Ovary (tissue), 9 donors: Measurements from ENCODE around the gene CCDC71L. TPM values are rescaled to one million over a fixed set of nuclear protein-coding genes. Genes with fewer than 3 reads are reported as not detected.
"Not testable (repeated sequence)": the region's sequence is repeated elsewhere in the genome, so short reads cannot be mapped to it uniquely, and the experiment has no call there.

Source experiments
- DNase-seq, 5 donors: peaks; one replicate each; pipeline ENCODE4 v3.0.0-alpha.2; 2019 to 2020
- H3K27ac ChIP-seq, 2 donors: fragments of 200-600 bp; one replicate each; pipeline versions ENCODE4 v1.5.1 to v1.8.0; 2019 to 2022
- H3K27me3 ChIP-seq: fragments of 200-600 bp; one replicate; pipeline ENCODE4 v1.8.0; 2022
- H3K36me3 ChIP-seq: fragments of 200-600 bp; sonication (generic); one replicate; pipeline ENCODE4 v1.5.1; 2019
- H3K4me1 ChIP-seq: one replicate; pipeline ENCODE4 v1.8.1; 2013; ENCODE audit warnings: mild to moderate bottlenecking, moderate library complexity; ENCODE audit not compliant: insufficient read depth
- H3K4me3 ChIP-seq: fragments of 200-600 bp; sonication (generic); one replicate; pipeline ENCODE4 v1.5.1; 2017
- H3K9me3 ChIP-seq, 2 donors: fragments of 200-600 bp in 1 of 2; sonication (generic) in 1 of 2; one replicate each; pipeline versions ENCODE4 v1.5.1 to v1.8.1; 2013 to 2019; ENCODE audit warnings: mild to moderate bottlenecking in 1 of 2, moderate library complexity in 1 of 2
- CTCF ChIP-seq, 3 donors: fragments of 450-650 bp in 2 of 3; fragments of 200-600 bp in 1 of 3; IDR thresholded peaks; one replicate each; pipeline versions ENCODE4 v1.5.1 to v1.8.0; 2016 to 2022; ENCODE audit warnings: antibody characterized with exemption in 3 of 3, mild to moderate bottlenecking in 1 of 3
- EP300 ChIP-seq: sonication (generic); formaldehyde crosslinking; IDR thresholded peaks from one replicate; pipeline ENCODE4 v1.6.1; 2017; ENCODE audit warnings: antibody characterized with exemption
- POLR2A ChIP-seq: fragments of 450-650 bp; IDR thresholded peaks from one replicate; pipeline ENCODE4 v1.6.1; 2017; ENCODE audit warnings: antibody characterized with exemption, mild to moderate bottlenecking, moderate library complexity
- WGBS, 3 donors: extraction: QIAGEN DNeasy Blood & Tissue Kit in 1 of 3; methylation state at CpG; one replicate each; pipeline versions ENCODE4 v1.1.5 to v1.1.7; 2013 to 2017; 5-methylcytosine and 5-hydroxymethylcytosine counted together
- intact Hi-C, 4 donors: fragments of 100-400 bp; cut with DNase I; formaldehyde crosslinking; loops; one replicate each; pipeline versions ENCODE4 v1.11.0 to v1.15.1; 2022 to 2023
- polyA plus RNA-seq, 2 donors: library from polyadenylated mRNA; stranded (reverse); fragments of 200-250 nt in 1 of 2; fragments of 350-450 nt in 1 of 2; fragmentation: Illumina TruSeq in 1 of 2; extraction: RNeasy Lipid Tissue Mini Kit (QIAGEN cat#74804) in 1 of 2; gene quantifications; one replicate each; pipeline ENCODE4 v1.2.3, GENCODE V29; 2013 to 2014
- total RNA-seq, 7 donors: library from RNA; depleted of rRNA in 2 of 7; stranded (reverse); fragments of >200 nt in 2 of 7; fragmentation: NEBNext Ultra II Directional in 3 of 7; extraction: Animal tissue kit (Norgen Biotek cat#: 25700) in 3 of 7; gene quantifications; one replicate each; pipeline versions ENCODE4 v1.1.0 to v1.2.4, GENCODE V29; 2016 to 2023
- donor health status: DM: no; HTN: no; CAD: no; lungs with moderate emphysema.
- donor health status: DM: no; HTN: no; CAD: no.
- donor health status: Bipolar disorder and iron deficiency.
- donor health status: DM: yes; HTN: yes; CAD: no.
- donor health status: DM: no; HTN: no; CAD: no.
- donor health status: DM: yes; HTN: yes; CAD: no.

CCDC71L gene
- total and polyA plus RNA-seq, 9 donors = 9.9 to 77.1 (median 18.5) TPM

GRCh38 chr7:106678795-106679152 is 17.8 kb upstream of the CCDC71L start:
- no peaks in the 10 kb centered on the region for H3K9me3 ChIP-seq
- DNase-seq = no peak
- H3K4me3 ChIP-seq = no peak overlapping the region
- no peaks in the 10 kb centered on the region for H3K4me1 ChIP-seq
- H3K27ac ChIP-seq = no peak overlapping the region
- intact Hi-C loops = no loop called here
- H3K27me3 ChIP-seq = no peaks in the 10 kb centered on the region
- no peaks in the 10 kb centered on the region for H3K36me3 ChIP-seq
- WGBS, 3 donors = 79 to 85% (median 85%) methylated on average over 3 of the region's 3 CpGs
- TF ChIP-seq POLR2A (no peak), EP300 (no peak), CTCF (IDR thresholded peaks at IDR 0.05) (no peak)

- intact Hi-C loops, H3K27me3 ChIP-seq, H3K36me3 ChIP-seq, H3K4me1 ChIP-seq, H3K27ac ChIP-seq, H3K9me3 ChIP-seq, DNase-seq, H3K4me3 ChIP-seq: not testable (repeated sequence)
- 78 to 82% (median 81%) methylated on average over 2 of the region's 2 CpGs for WGBS, 3 donors
These were observed 15.5 kb upstream of the CCDC71L start for GRCh38 chr7:106676506-106676905.

DNA sequence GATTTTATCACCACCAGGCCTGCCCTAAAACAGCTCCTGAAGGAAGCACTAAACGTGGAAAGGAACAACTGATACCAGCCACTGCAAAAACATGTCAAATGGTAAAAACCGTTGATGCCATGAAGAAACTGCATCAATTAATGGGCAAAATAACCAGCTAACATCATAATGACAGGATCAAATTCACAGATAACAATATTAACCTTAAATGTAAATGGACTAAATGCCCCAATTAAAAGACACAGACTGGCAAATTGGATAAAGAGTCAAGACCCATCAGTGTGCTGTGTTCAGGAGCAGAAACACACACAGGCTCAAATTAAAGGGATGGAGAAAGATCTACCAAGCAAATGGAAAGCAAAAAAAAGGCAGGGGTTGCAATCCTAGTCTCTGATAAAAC is 12.7 kb upstream of the CCDC71L start:
- intact Hi-C loops, H3K4me1 ChIP-seq, H3K9me3 ChIP-seq, DNase-seq, H3K27ac ChIP-seq, H3K27me3 ChIP-seq, H3K36me3 ChIP-seq, H3K4me3 ChIP-seq: not testable (repeated sequence)
- 68 to 82% (median 80%) methylated on average over 2 of the region's 2 CpGs for WGBS, 3 donors

DNA sequence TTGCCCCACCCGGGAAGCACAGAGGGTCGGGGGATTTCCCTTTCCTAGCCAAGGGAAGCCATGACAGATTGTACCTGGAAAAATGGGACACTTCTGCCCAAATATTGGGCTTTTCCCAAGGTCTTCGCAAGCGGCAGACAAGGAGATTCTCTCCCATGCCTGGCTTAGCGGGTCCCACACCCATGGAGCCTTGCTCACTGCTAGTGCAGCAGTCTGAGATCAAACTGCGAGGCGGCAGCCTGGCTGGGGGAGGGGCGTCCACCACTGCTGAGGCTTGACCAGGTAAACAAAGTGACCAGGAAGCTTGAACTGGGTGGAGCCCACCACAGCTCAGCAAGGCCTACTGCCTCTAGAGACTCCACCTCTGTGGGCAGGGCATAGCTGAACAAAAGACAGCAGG is 11.0 kb upstream of the CCDC71L start:
- H3K36me3 ChIP-seq, DNase-seq, H3K27me3 ChIP-seq, intact Hi-C loops, H3K27ac ChIP-seq, H3K9me3 ChIP-seq, H3K4me1 ChIP-seq, H3K4me3 ChIP-seq: not testable (repeated sequence)
- WGBS, 3 donors = 81 to 93% (median 89%) methylated on average over 8 of the region's 8 CpGs

GRCh38 chr7:106671160-106671559 is 10.2 kb upstream of the CCDC71L start:
- 81 to 94% (median 91%) methylated on average over 1 of the region's 1 CpG for WGBS, 3 donors
- Histone ChIP-seq H3K27ac (no peak overlapping the region), H3K9me3 (no peaks in the 10 kb centered on the region), H3K36me3 (no peaks in the 10 kb centered on the region), H3K27me3 (no peaks in the 10 kb centered on the region), H3K4me1 (no peaks in the 10 kb centered on the region), H3K4me3 (no peak overlapping the region)
- TF ChIP-seq CTCF (IDR thresholded peaks at IDR 0.05) (no peak), EP300 (no peak), POLR2A (no peak)
- no peak for DNase-seq
- intact Hi-C loops = no loop called here

GRCh38 chr7:106668861-106669524 is 8.0 kb upstream of the CCDC71L start:
- TF ChIP-seq EP300 (no peak), CTCF (IDR thresholded peaks at IDR 0.05) (no peak), POLR2A (no peak)
- H3K27me3 ChIP-seq = no peaks in the 10 kb centered on the region
- H3K27ac ChIP-seq = no peak overlapping the region
- H3K9me3 ChIP-seq = no peaks in the 10 kb centered on the region
- H3K36me3 ChIP-seq = no peaks in the 10 kb centered on the region
- no peaks in the 10 kb centered on the region for H3K4me1 ChIP-seq
- no peak overlapping the region for H3K4me3 ChIP-seq
- 86 to 95% (median 91%) methylated on average over 6 of the region's 6 CpGs for WGBS, 3 donors
- no peak for DNase-seq
- intact Hi-C loops = loop anchor here in 1 of 4 donors (10.0 kb wide), 2 partner anchors 376 to 494 kb away; partner anchors contain the start of gene PRKAR2B
